HG03097 (cell line): Measurements from ENCODE around the gene SNAI3.

Source experiments
- ATAC-seq: cut with Tn5 transposase; IDR thresholded peaks from one replicate; pipeline ENCODE4 v1.9.1; 2021; ENCODE audit not compliant: unreplicated experiment, low FRiP score

SNAI3 gene

DNA sequence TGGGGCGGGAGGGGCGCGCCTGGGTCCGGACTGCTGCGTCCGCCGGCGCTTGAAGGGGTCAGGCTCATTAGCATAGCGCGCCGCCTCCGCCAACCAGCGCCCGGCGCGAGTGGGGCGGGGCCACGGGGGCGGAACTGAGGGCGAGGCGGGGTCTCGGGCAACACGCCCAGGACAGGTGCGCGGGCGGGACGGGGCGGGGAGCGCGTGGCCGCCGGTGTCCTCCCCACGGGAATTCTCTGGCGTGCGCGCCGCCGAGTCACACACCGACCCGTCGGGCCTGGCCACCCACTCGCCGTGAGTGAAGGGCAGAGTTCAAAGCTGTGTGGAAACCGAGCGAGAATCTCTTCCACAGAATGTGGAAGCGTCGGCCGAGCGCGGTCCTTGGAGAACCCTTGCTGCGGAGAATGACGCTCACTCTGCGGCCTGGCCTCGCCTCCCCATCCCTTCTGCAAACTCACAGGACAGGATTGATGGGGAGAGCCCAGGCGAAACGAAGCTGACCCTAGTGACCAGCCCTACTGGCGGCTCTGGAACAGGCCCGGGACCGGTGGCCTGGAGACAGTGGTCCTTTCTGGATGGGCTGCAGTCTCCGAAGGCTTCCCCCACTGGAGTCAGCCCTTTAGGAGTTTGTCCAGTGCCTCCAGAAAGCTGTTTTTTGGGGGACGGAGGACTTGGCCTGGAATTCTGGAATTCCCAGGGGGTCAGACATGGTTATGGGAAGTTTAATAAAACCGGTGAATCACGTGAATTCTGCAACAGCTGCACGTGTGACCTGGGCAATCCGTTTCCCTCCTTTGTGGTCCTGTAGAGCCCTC lies at the start of gene SNAI3:
Gene SNAI3, minus strand, starts transcription at position 69 of the 815 bp plus-strand sequence. CDS start 101 bp downstream, outside the sequence.
- peak; percentile 51 for ATAC-seq

GRCh38 chr16:88736088-88736487 lies 49.8 kb upstream of the SNAI3 start:
- no peak for ATAC-seq

DNA sequence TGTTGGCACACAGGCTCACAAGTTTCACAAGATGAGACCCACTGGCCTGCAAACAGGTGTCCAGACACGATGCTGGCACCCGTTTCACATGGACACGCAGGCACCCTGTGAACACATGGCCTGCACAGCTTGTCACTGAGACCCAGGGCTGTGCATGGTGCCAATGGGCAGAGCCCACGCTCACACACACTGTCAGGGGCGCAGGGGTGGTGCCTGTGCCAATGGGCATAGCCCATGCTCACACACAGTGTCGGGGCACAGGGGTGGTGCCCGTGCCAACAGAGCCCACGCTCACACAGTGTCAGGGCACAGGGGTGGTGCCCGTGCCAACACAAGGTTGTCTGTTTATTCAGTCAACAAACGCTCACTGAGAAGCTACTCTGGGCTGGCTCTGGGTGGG lies 49.3 kb upstream of the SNAI3 start:
- no peak for ATAC-seq

GRCh38 chr16:88735121-88735520 lies 48.8 kb upstream of the SNAI3 start:
- no peak for ATAC-seq

DNA sequence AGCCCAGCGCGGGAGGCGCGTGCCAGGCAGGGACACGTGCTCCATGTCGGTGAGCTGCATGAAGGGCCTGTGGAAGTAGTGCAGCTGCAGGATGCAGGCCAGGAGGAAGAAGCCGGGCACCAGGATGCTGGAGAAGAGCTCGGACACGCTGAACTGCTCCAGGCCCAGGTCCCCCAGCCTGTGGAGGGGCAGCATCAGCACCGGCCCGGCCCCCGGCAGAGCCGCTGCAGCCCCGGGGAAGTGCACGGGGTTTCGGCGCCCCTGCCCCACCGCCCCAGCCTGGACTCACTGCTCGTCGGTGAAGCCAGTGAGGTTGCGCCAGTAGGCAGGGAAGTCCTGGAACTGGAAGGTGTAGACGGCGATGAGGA lies 48.0 kb upstream of the SNAI3 start:
- no peak for ATAC-seq

DNA sequence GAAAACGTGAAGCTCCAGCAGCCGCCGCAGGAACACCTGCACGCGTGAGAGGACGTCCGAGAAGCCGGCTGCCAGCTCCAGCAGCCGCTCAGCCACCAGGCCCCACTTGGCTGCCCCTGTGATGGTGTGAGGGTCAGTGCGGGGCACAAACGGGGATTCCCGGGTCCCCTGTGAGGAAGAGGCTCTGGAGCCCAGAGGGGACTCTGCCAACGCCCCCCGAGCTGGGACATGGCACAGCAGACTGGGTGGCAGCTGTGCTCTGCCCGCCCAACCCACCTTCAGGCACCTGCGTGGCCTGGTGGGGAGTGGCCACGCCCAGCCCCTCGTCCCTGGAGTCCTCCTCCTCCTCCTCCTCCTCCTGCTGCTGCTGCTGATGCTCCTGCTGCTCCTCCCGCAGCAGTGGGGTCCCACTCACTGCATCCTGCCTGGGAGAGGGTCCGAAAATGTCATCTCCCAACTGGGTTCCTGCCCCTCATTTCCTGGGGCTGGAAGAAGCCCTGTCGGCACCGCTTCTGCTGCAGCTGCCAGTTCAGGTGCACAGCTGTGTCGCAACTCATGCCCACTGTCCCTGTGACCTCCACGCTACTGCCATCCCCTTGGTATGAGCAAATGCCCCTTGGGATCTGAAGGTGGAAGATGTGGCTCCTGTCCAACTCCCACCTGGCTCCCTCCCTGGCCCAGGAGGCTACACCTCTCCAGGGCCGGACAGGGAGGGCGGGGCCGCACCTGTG lies 47.5 kb upstream of the SNAI3 start:
- no peak for ATAC-seq

- no peak for ATAC-seq
These were observed 46.6 kb upstream of the SNAI3 start for GRCh38 chr16:88732961-88733294.

- ATAC-seq: no peak
These were observed 46.1 kb upstream of the SNAI3 start for GRCh38 chr16:88732172-88732960.

DNA sequence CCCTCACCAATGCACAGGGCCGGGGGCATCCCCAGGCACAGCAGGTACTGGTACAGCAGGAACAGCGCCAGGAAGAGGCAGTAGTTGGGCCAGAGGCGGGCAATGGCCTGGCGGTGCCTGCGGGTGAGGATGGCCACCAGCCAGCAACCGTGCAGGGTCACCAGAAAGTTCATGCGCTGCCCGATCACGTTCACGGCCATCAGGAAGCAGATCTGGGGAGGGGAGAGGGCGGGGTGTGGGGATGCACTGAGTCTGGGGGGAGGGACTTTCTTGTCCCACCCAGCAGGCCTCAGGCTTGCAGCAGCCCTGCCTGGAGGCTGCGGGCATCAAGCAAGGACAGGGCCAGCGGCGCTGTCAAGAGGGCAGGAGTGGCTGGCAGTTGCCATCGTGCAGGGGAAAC lies 45.4 kb upstream of the SNAI3 start:
- no peak for ATAC-seq

DNA sequence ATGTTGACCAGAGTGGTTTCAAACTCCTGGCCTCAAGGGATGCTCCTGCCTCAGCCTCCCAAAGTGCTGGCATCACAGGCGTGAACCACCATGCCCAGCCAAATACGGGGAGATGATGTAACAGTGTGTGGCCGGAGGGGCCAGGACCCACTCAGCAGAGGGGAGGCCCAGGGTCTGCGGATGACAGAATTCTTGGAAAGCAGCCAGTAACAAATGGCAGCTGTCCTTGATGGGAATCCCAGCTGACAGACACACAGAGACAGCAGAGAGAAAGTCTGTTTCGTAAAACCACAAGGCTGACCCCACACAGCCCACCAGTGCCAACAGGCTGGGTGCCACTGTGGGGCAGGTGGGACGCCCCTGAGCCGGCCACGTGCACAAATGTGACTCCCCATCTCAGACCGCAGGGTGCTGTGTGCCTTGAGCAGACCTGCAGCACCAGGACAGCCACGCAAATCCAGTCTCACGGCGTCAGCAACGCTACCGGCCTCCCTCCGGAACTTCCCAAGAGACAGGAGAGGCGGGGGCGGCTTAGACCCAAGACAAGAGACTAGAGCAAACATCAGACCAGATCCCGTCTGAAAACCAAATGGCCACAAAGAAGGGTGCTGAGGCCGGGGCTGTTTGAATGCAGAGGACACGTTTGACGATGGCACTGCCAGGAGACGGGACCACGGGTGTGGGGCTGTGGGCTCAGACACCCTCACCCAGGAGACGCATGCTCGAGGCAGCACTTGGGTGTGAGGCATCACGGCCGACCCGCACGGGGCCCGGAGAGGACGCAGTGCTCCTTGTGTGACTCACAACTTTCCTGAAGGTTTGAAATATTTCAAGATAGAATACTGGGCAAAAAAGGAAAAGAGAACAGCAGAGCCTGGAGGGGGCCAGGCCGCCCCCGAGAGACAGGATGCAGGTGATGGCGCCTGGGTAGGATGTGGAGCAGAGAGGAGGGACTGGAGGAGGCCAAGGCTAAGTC lies 44.6 kb upstream of the SNAI3 start:
- ATAC-seq: no peak

- ATAC-seq: no peak
These were observed 41.6 kb upstream of the SNAI3 start for GRCh38 chr16:88727871-88728270.

DNA sequence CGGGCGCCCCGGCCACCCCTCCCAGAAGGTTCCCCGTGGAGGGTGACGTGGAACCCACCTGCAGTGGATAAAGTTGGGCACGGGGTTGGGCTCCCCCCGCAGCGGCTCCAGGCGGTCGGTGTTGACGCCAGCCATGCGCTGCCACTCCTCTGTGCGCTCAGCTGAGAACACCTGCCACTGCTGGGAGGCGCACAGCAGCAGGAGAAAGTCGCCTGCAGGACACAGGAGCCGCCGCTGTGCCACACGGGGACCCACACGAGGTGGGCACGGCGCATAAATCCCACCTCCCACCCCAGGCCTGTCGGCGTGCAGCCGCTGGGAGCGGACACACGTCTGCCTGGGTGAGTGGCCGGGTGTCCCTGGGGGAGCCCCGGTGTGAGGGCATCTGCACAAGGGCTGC lies 40.7 kb upstream of the SNAI3 start:
- ATAC-seq: no peak

DNA sequence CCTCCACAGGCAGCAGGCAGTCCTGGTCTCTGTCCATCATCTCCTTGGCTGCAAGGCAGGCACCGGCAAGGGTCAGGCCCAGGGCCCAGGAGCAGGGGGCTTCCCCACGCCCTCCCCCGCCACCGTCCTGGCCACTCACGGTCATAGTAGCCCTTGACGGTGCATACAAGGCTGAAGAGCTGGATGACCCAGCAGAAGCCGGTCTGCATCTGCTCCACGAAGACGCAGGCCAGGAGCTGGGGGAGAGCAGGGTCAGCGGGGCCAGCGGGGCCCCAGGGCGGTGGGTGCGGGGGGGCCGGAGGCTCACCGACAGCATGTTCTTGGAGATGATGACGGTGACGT lies 40.1 kb upstream of the SNAI3 start:
- no peak for ATAC-seq

DNA sequence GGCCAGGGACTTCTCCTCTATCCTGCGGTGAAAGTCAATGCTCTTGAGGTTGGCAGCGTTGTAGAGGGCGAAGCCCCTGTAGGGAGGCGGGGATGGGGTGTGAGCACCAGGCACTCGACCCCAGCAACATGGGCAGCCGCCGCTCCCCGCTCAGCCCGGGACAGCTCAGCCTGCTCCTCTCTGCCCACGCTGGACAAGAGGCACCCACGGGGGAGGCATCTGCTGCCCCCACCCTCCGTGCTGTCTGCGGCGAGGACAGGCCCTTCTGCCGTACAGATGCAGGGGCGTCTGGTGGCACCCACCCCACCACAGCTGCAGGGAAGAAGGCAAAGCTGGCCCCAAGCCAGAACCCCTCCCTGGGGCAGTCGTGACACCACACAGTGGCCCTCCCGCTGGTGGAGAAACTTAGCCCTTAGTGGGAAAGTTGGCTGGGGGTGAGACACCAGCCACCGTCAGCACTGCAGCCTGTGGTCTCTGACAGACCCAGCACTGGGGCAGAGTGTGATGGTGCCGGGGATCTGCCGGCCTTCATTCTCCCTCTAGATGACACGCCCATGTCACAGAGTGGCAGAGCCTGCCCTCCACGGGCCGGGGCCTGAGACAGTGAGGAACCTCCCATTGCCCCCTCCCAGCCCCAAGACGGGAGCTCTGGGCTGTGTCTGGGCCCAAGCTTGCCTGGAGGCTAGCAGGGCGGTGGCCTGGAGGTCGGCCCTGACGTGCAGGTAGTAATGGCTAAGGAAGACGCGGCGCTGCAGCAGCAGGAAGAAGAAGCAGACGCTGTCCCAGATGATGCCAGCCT lies 39.5 kb upstream of the SNAI3 start:
- no peak for ATAC-seq

DNA sequence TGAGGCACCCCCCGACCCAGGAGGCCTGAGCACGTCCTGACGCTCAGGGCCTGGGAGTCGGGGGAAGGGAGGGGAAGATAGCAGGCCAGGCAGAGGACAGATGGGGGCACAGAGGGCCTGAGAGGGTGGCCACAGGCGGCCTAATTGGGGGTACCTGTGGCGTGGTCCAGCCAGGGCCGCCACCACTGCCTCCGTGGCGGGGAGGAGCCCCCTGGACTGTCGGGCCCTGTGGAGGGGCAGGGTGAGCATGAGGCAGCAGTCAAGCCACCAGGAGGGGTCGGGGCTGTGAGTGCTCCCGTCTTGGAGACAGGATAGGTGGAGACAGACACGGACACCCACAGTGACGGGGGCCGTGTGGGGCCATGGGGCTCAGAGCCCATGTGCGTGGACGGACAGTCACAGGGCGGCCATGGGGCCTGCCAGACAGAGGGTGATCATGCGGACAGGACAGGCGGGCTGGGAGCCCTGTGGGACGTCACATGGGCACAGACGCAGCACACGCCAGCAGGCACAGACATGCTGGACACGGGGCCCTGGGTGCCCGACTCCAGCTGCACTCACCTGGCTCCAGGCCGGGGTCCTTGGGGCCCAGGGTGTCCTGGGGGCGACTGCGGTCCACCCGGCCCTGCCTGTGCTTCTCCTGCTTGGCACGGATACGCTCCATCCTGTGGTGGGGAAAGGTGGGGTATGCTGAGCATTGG lies 38.7 kb upstream of the SNAI3 start:
- ATAC-seq: no peak

DNA sequence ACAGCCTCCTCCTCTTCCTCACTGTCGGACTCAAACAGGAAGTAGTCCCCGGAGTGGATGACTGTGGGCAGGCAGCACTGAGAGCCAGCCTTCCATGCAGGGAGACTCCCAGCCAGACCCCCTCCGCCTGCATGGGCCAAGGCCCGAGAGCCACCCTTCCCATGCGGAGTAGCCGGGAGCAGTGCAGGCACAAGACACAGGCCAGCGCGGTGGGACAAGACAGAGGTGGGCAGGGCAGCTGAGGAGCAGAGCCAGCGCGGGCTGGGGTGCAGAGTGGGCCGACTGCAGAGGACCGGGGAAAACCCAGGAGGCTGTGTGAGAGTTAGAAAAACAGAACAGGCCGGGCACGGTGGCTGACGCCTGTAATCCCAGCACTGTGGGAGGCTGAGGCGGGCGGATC lies 37.6 kb upstream of the SNAI3 start:
- no peak for ATAC-seq

- no peak for ATAC-seq
These were observed 37.2 kb upstream of the SNAI3 start for GRCh38 chr16:88723507-88723887.

DNA sequence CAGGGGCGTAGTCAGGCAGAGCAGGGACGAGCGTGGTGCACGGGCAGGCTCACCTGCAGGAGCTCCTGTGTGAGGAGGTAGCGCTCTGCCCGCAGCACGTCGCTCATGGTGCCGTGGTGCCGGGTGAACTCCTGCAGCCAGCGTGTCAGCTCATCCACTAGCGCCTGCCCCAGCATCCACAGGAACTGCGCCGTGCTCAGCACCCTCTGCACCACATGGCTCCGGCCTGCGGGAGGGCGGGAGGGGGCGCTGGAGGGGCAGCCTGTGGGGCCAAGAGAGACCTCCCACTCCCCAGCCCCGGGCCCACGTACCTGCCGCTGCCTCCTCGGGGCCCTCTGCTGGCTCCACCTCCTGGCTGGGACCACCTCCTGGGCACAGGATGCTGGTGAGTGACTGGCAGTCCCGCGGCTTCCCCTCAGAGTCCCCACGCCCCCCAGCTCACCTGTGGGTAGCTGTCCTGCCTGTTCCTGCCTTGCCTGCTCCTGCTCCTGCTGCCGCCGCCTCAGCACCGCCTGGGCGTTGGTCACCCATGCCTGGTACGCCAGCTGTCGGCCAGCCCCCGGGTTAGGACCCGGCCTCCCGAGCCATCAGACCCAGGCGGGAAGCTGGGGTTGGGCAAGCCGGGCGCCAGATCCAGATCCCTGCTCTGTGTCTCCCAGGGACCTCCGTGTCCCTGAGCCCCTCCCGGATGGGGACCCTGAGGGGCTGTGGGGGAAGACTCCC lies 36.6 kb upstream of the SNAI3 start:
- ATAC-seq: no peak
